DND-41 (cell line): Measurements from ENCODE around the gene HIPK1.

Source experiments
- CTCF ChIP-seq: IDR thresholded peaks from 2 replicates; pipeline ENCODE4 v1.5.1; 2012; ENCODE audit warnings: borderline replicate concordance, low read length, moderate library complexity, mild to moderate bottlenecking; ENCODE audit not compliant: poor library complexity, severe bottlenecking; ENCODE audit errors: extremely low read depth
- EZH2 ChIP-seq: IDR thresholded peaks from 3 replicates; pipeline ENCODE4 v1.6.1; 2012; ENCODE audit warnings: borderline replicate concordance, low read depth, mild to moderate bottlenecking, moderate library complexity, low read length, inconsistent platforms; ENCODE audit not compliant: severe bottlenecking

GRCh38 chr1:113890816-113891215 lies 38.3 kb upstream of the HIPK1 start:
- no peak for TF ChIP-seq CTCF
- TF ChIP-seq EZH2: no peak
